HT1080 (cell line): ENCODE measurements around the gene TAF8. TPM values are rescaled to one million over a fixed set of nuclear protein-coding genes. Genes with fewer than 3 reads are reported as not detected.
"Not testable (repeated sequence)": the region's sequence is repeated elsewhere in the genome, so short reads cannot be mapped to it uniquely, and the experiment has no call there.

Experiments
- DNase-seq: peaks from one replicate; pipeline ENCODE4 v3.0.0-alpha.2; 2015; ENCODE audit warnings: low read depth
- polyA plus RNA-seq, 2 experiments: library from polyadenylated mRNA; depleted of rRNA; stranded (reverse); fragments of >200 nt; gene quantifications; 2 replicates each; pipeline ENCODE4 v1.2.3, GENCODE V29; 2015
- total RNA-seq: library from RNA; depleted of rRNA; stranded (reverse); fragments of >200 nt; shearing (Covaris generic); gene quantifications from 2 replicates; pipeline ENCODE4 v1.2.3, GENCODE V29; 2014; rRNA removed

Gene TAF8, protein sequence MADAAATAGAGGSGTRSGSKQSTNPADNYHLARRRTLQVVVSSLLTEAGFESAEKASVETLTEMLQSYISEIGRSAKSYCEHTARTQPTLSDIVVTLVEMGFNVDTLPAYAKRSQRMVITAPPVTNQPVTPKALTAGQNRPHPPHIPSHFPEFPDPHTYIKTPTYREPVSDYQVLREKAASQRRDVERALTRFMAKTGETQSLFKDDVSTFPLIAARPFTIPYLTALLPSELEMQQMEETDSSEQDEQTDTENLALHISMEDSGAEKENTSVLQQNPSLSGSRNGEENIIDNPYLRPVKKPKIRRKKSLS
- 18.4 and 21.1 TPM in 2 replicates for total RNA-seq
- polyA plus RNA-seq (2015; cell fraction: cytosol; rRNA removed), result 14.9 and 19.7 TPM in 2 replicates
- 21.7 and 21.8 TPM in 2 replicates for polyA plus RNA-seq (2015; cell fraction: nucleus; rRNA removed)

DNA sequence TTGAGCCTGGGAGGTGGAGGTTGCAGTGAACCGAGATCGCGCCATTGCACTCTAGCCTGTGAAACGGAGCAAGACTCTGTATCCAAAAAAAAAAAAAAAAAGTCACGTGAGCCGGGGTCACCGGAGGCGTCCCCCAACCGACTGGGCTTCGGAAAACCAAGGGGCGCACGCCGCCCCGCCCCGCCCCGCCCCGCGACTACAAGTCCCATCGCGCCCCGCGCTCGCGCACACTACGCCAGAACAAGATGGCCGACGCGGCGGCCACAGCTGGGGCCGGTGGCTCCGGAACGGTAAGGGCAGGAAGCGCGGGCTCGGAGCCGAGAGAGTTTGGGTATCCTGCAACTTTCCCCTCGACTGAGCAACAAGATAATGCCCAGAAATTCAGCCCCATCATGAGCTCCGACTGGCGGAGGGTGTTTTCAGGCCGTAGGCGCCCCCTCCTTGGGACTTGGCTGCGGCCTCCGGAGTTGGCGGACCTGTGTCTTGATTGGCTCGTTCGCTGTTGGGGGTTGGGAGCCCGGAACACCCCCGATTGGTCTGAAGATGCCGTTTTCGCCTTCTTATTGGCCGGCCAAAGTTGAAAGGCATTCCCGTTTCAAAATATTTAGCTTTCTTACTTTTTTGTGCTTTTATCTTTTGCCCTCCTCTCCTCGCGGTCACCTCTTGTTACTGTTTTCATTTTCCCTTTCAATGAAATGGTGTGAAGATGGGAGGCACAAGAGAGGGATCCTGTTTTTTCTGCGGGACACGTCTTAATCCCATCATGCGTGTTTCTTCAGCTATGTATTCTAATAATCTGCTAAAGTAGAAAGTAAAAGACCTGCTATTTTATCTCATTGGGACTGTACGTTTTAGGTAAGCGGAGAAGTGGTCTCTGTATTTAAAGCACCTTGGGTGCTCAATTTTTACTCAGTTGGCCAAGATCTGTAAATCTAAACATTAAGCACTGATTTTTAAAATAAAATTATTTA is at the start of gene TAF8:
Gene TAF8, plus strand, starts transcription at position 228 of the 971 bp plus-strand sequence. Its CDS starts 18 bp downstream, at position 246.
- peak; percentile 88 for DNase-seq

- no peak for DNase-seq
Observed at GRCh38 chr6:42001506-42001905, 48.8 kb upstream of the TAF8 start.

DNA sequence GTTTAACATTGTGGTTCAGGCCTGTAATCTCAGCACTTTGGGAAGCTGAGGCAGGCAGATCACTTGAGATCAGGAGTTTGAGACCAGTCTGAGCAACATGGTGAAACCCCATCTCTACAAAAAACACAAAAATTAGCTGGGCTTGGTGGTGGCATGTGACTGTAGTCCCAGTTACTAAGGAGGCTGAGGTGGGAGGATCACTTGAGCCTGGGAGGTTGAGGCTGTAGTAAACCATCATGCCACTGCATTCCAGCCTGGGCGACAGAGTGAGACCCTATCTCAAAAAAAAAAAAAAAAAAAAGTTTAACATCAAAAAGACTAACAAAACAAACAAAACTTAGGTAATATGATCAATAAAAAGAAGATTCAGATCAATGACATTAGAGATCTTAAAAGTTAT is 46.7 kb upstream of the TAF8 start:
- not testable (repeated sequence) for DNase-seq

GRCh38 chr6:42007286-42008137 is 42.8 kb upstream of the TAF8 start:
- DNase-seq, result no peak

DNA sequence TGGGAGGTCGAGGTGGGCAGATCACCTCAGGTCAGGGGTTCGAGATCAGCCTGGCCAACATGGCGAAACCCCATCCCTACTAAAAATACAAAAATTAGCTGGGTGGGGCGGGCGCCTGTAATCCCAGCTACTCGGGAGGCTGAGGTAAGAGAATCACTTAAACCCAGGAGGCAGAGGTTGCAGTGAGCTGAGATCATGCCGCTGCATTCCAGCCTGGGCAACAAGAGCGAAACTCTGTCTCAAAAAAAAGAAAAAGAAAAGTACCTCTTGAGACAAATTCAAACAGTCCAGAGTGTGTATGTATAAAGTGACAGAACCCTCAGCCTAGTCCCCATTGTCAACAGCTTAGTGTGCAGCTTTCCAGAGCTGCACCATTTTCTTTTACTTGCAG is 42.2 kb upstream of the TAF8 start:
- not testable (repeated sequence) for DNase-seq

DNA sequence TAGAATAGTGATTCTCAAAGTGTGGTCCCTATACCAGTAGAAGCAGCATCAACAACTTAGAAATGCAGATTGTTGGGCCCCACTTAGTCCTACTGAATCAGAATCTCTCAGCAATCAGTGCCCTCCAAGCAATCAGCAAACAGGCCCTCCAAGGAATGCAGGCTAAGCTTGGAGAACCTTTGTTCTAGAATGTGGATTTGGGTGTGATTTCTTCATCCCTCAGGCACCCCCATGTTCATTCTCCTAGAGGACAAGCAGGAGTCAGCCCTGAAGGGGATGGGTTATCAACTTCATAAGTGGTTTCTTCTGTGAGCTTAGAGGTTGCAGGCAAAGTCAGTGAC is 40.5 kb upstream of the TAF8 start:
- DNase-seq, result no peak

GRCh38 chr6:42010185-42010891 is 40.0 kb upstream of the TAF8 start:
- peak; percentile 26 for DNase-seq

DNA sequence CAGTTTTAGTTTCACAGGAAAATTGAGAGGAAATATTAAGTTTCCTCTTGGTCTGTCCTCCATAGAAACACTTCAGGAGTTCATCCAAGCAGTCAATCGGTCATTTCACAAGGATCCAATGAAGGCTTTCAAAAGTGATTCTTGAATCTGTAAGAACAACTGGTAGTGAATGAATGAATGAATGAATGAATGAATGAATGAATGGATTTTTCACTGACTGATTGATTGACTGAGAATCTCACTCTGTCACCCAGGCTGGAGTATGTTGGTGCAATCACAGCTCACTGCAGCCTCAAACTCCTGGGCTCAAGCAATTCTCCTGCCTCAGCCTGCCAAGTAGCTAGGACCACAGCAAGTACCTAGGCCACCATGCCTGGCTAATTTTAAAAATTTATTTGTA is 39.4 kb upstream of the TAF8 start:
- no peak for DNase-seq

DNA sequence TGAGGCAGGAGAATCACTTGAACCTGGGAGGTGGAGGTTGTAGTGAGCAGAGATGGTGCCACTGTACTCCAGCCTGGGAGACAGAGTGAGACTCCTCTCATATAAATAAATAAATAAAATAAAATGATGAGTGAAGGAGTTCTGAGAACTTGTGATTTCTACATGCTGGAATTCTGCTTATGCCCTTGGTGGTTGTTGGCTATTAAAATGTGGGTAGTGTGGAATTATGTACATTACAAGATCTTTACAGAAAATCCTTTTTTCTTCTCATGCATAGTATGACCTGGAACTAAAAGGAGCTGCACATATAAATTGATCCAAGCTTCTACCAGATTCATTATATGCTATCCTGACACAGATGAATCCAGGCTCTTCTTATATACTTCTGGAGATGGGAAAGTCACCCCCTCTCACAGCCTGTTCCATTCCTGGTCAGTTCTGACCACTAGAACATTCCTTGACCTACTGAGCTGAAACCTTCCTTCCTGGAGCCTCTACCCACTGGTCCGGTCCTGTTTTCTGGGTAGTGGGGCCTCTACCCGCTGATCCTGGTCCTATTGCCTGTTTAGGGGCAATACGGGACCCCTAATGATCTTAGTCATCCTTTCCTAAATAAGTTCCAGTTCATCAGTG is 37.7 kb upstream of the TAF8 start:
- DNase-seq, result no peak

- no peak for DNase-seq
Observed at GRCh38 chr6:42013134-42013516, 37.2 kb upstream of the TAF8 start.

- peak; percentile 84 for DNase-seq
Observed at GRCh38 chr6:42017021-42017643, 33.2 kb upstream of the TAF8 start.

DNA sequence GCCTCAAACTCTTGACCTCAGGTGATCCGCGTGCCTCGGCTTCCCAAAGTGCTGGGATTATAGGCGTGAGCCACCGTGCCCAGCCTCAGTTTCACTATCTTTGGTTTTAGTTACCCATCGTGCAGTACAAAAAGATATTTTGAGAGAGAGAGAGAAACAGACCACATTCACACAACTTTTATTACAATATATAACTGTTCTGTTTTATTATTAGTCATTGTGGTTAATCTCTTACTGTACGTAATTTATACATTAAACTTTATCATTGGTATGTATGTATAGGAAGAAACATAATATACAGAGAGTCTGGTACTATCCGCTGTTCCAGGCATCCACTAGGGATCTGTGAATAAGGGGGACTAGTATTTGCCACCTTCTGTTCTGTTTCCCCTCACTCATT is 29.4 kb upstream of the TAF8 start:
- no peak for DNase-seq

GRCh38 chr6:42021847-42022754 is 28.2 kb upstream of the TAF8 start:
- DNase-seq, result no peak

- no peak for DNase-seq
Observed at GRCh38 chr6:42022755-42023384, 27.5 kb upstream of the TAF8 start.

DNA sequence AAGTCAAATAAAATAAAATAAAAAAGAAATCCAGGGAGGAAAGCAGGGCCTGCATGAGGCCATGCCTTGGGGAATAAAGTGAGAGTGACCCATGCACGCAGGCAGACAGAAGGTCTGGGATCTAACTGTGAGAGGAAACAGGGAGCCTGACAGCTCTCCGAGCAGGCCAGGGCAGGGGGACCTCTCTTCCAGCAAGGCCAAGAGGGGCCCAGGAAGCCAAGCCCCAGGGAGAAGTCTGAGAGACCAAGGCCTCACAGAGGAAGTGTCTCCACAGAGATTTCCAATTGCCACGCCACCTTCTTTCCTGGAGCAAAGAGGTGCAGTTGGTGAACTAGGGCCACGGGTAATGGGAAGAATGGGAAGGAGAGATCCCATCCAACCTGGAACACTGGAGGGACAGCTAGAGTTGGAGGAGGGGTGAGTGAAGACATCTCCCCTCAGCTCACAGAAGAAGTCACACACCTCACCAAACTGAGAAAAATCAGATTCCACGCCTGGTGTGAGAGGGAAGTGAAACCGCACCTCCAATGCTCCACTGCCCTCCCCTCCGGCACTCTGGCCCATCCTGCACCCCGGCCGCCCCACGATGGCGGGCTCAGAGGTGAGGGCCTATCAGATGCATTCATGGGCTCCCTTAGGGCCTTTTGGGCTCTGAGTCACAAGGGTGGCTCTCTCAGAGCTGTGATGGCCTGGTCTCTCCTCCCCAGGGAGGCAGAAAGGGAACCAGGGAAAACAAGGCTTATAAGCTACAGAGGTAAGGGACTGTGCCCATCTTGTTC is 25.1 kb upstream of the TAF8 start:
- DNase-seq, result no peak

GRCh38 chr6:42025845-42026243 is 24.5 kb upstream of the TAF8 start:
- no peak for DNase-seq

- no peak for DNase-seq
Observed at GRCh38 chr6:42026540-42026939, 23.8 kb upstream of the TAF8 start.
